Heart left ventricle (tissue), 13 donors: ENCODE data around the gene TBC1D10B.

Experiments
- POLR2A ChIP-seq, 2 donors: fragments of 450-650 bp; IDR thresholded peaks; one replicate each; pipeline ENCODE4 v1.6.1; 2017; ENCODE audit warnings: antibody characterized with exemption in 2 of 2, mild to moderate bottlenecking in 2 of 2, moderate library complexity in 2 of 2
- TF ChIP-seq, protein P1 (sequence below), 12 donors: fragments of 200-600 bp; sonication (generic) in 4 of 12; IDR thresholded peaks; one replicate each; pipeline versions ENCODE4 v1.5.0 to v1.8.0; 2018 to 2022; ENCODE audit warnings: antibody characterized with exemption in 12 of 12, mild to moderate bottlenecking in 5 of 12
- donor health status: ischemic (EF 13 %, LVEDD 7.1; RV severe dilation, severe dysfunction).
- donor health status: DM: no; HTN: yes; CAD: no.
- donor health status: DM: no; HTN: no; CAD: no.
- donor health status: ischemic (EF 25% LVEDD 6.9; RV normal size, moderate dysfunction).
- donor health status: ischemic (EF 25% LVEDD 5.7; RV mildly dilated, moderate dysfunction).
- donor health status: ischemic (EF 35%, LVEDD 5.7; RV mildly dilated, moderate dysfunction).
- donor health status: nonischemic (EF 11% LVEDD 7.7; RV severe dilation, severe dysfunction).
- donor health status: DM: yes; HTN: yes; CAD: no.
- donor health status: PGD.
- donor health status: ischemic (EF 29% LVEDD 5.4; RV normal size, mild dysfunction).
- donor health status: nonischemic (EF 23%, LVEDD 6.1; RV moderate dilation, normal function).

DNA sequence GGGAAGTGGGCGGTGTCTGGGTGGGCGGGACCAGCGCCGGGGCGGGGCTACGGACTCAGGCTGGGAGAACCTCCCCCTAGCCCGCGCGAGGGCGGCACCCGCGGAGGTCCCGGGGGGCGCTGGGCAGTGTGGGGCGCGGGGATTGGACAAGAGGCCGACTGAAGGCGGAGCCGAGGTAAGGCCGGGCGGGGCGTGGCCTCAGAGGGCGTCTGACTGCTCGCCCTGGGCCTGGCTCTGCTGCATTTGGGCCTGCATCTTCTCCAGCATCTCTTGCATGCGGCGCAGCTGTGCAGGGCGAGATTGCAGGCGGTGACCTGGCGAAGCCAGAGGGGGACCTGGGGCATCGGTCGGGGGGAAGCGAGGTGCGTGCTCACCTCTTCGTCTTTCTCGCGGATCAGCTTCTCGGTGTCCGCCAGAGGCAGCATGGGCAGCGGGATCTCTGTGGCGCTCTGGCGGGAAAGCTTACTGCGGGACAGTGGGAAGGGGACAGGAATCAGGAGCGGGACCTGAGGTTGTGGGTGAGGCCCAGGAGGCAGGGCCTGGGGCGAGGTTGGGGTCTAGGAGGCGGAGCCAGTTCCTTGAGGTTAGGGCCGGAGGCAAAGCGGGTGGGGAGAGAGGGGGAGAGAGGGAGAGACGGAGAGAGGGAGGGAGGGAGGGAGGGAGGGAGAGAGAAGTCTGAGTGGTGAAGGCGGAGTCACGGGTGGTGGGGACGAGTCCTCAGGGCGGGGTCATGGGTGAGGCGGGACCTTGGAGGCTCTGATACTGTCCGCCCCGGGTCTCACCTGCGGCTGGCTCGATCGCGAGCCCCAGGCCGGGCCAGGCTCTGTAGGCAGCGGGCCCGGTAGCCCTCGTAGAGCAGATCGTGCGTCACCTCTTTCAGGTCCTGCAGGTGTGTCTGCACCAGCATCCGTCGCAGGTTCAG, 8.2 kb upstream of the TBC1D10B start:
- TF ChIP-seq, protein P1, sequence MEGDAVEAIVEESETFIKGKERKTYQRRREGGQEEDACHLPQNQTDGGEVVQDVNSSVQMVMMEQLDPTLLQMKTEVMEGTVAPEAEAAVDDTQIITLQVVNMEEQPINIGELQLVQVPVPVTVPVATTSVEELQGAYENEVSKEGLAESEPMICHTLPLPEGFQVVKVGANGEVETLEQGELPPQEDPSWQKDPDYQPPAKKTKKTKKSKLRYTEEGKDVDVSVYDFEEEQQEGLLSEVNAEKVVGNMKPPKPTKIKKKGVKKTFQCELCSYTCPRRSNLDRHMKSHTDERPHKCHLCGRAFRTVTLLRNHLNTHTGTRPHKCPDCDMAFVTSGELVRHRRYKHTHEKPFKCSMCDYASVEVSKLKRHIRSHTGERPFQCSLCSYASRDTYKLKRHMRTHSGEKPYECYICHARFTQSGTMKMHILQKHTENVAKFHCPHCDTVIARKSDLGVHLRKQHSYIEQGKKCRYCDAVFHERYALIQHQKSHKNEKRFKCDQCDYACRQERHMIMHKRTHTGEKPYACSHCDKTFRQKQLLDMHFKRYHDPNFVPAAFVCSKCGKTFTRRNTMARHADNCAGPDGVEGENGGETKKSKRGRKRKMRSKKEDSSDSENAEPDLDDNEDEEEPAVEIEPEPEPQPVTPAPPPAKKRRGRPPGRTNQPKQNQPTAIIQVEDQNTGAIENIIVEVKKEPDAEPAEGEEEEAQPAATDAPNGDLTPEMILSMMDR (IDR thresholded peaks at IDR 0.05), result peak in 5 of 12 donors; percentile 6 to 39 (median 25)
- peak in 1 of 2 donors; percentile 86 for TF ChIP-seq POLR2A (IDR thresholded peaks at IDR 0.05)
